Esophagus muscularis mucosa (tissue), 4 donors: Measurements from ENCODE around the gene RPL21.

Experiments used
- EP300 ChIP-seq: sonication (generic); formaldehyde crosslinking; IDR thresholded peaks from one replicate; pipeline ENCODE4 v1.6.1; 2017; ENCODE audit warnings: antibody characterized with exemption
- POLR2A ChIP-seq: fragments of 450-650 bp; IDR thresholded peaks from one replicate; pipeline ENCODE4 v1.6.1; 2017; ENCODE audit warnings: antibody characterized with exemption, moderate library complexity, mild to moderate bottlenecking, low read depth
- POLR2AphosphoS5 ChIP-seq, 2 donors: sonication (generic); formaldehyde crosslinking; IDR thresholded peaks; one replicate each; pipeline ENCODE4 v1.6.1; 2017; ENCODE audit warnings: antibody characterized with exemption in 2 of 2
- TF ChIP-seq, protein P1 (sequence below), 3 experiments: fragments of 200-600 bp in 2 of 3; fragments of 450-650 bp in 1 of 3; sonication (generic) in 2 of 3; IDR thresholded peaks; one replicate each; pipeline ENCODE4 v1.5.1; 2017 to 2019; ENCODE audit warnings: antibody characterized with exemption in 3 of 3, mild to moderate bottlenecking in 2 of 3, moderate library complexity in 1 of 3

DNA sequence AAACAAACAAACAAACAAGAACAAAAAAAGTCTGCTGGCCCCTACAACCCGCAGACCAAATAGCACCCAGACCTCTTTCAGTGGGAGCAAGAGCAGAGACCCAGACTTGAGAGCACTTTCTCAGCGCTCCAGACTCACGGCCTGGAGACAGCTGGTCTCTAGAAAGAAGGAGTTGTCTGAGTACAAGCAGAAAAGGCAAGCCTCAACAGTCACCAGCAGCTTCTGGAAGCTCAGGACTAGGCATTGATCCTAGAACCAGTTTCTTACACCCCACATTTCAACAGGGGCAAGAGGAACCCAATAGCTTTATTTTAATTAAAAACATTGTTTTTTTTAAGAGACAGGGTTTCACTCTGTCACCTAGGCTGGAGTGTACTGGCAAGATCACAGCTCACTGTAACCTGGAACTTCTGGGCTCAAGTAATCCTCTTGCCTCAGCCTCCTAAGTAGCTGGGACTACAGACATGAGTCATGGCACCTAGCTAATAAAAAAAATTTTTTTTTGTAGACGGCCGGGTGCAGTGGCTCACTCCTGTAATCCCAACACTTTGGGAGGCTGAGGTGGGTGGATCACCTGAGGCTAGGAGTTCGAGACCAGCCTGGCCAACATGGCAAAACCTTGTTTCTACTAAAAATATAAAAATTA is 49.7 kb downstream of the RPL21 start:
- no peak for TF ChIP-seq POLR2A
- TF ChIP-seq, protein P1, sequence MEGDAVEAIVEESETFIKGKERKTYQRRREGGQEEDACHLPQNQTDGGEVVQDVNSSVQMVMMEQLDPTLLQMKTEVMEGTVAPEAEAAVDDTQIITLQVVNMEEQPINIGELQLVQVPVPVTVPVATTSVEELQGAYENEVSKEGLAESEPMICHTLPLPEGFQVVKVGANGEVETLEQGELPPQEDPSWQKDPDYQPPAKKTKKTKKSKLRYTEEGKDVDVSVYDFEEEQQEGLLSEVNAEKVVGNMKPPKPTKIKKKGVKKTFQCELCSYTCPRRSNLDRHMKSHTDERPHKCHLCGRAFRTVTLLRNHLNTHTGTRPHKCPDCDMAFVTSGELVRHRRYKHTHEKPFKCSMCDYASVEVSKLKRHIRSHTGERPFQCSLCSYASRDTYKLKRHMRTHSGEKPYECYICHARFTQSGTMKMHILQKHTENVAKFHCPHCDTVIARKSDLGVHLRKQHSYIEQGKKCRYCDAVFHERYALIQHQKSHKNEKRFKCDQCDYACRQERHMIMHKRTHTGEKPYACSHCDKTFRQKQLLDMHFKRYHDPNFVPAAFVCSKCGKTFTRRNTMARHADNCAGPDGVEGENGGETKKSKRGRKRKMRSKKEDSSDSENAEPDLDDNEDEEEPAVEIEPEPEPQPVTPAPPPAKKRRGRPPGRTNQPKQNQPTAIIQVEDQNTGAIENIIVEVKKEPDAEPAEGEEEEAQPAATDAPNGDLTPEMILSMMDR (IDR thresholded peaks at IDR 0.05) = no peak
- TF ChIP-seq POLR2AphosphoS5 (IDR thresholded peaks at IDR 0.05) = no peak
- TF ChIP-seq EP300 = no peak
